Measurements from ENCODE around the gene LTBP1.
"Not testable (repeated sequence)": the region's sequence is repeated elsewhere in the genome, so short reads cannot be mapped to it uniquely, and the experiment has no call there.

LTBP1 gene

GRCh38 chr2:33366473-33366872, 419.7 kb downstream of the LTBP1 start:
- DNase-seq = no peak

- not testable (repeated sequence) for DNase-seq
These were observed 421.8 kb downstream of the LTBP1 start for GRCh38 chr2:33368524-33368923.

GRCh38 chr2:33369191-33369590, 422.4 kb downstream of the LTBP1 start:
- no peak for DNase-seq

- no peak for DNase-seq
These were observed 424.0 kb downstream of the LTBP1 start for GRCh38 chr2:33370636-33371265.

- no peak for DNase-seq
These were observed 424.7 kb downstream of the LTBP1 start for GRCh38 chr2:33371304-33372090.

GRCh38 chr2:33372940-33373553, 426.3 kb downstream of the LTBP1 start:
- DNase-seq = peak; percentile 45

GRCh38 chr2:33373986-33374385, 427.2 kb downstream of the LTBP1 start:
- no peak for DNase-seq

- no peak for DNase-seq
These were observed 428.3 kb downstream of the LTBP1 start for GRCh38 chr2:33375054-33375453.

GRCh38 chr2:33377048-33377447, 430.3 kb downstream of the LTBP1 start:
- DNase-seq = no peak

GRCh38 chr2:33378556-33379210, 431.9 kb downstream of the LTBP1 start:
- DNase-seq = no peak

- DNase-seq = no peak
These were observed 433.4 kb downstream of the LTBP1 start for GRCh38 chr2:33380001-33380609.

GRCh38 chr2:33380719-33381118, 434.0 kb downstream of the LTBP1 start:
- DNase-seq = no peak

GRCh38 chr2:33381301-33381858, 434.6 kb downstream of the LTBP1 start:
- DNase-seq = no peak

GRCh38 chr2:33383855-33384598, 437.3 kb downstream of the LTBP1 start:
- no peak for DNase-seq

- no peak for DNase-seq
These were observed 437.8 kb downstream of the LTBP1 start for GRCh38 chr2:33384599-33384961.

- DNase-seq = no peak
These were observed 442.2 kb downstream of the LTBP1 start for GRCh38 chr2:33388996-33389395.

- not testable (repeated sequence) for DNase-seq
These were observed 442.9 kb downstream of the LTBP1 start for GRCh38 chr2:33389695-33390094.

GRCh38 chr2:33391529-33392255, 444.9 kb downstream of the LTBP1 start:
- DNase-seq = no peak

- DNase-seq = no peak
These were observed 445.6 kb downstream of the LTBP1 start for GRCh38 chr2:33392366-33392765.

GRCh38 chr2:33395034-33395433, 448.3 kb downstream of the LTBP1 start:
- no peak for DNase-seq

GRCh38 chr2:33395655-33396249, 449.0 kb downstream of the LTBP1 start:
- peak; percentile 7 for DNase-seq

Measured in NCI-H146 (cell line).